A172 (cell line): ENCODE results near the gene NR1I3. TPM values are rescaled to one million over a fixed set of nuclear protein-coding genes. Genes with fewer than 3 reads are reported as not detected.
A peak's percentile ranks its signal among the peaks of the same experiment; 100 is the strongest.

Source experiments
- DNase-seq: peaks from one replicate; pipeline ENCODE4 v3.0.0-alpha.2; 2015; ENCODE audit warnings: low spot score
- total RNA-seq: library from RNA; depleted of rRNA; stranded (reverse); fragments of >200 nt; shearing (Covaris generic); gene quantifications from 2 replicates; pipeline ENCODE4 v1.2.3, GENCODE V29; 2014

The NR1I3 gene
- total RNA-seq, 1 experiment from 2014 or later: 0.50 TPM

DNA sequence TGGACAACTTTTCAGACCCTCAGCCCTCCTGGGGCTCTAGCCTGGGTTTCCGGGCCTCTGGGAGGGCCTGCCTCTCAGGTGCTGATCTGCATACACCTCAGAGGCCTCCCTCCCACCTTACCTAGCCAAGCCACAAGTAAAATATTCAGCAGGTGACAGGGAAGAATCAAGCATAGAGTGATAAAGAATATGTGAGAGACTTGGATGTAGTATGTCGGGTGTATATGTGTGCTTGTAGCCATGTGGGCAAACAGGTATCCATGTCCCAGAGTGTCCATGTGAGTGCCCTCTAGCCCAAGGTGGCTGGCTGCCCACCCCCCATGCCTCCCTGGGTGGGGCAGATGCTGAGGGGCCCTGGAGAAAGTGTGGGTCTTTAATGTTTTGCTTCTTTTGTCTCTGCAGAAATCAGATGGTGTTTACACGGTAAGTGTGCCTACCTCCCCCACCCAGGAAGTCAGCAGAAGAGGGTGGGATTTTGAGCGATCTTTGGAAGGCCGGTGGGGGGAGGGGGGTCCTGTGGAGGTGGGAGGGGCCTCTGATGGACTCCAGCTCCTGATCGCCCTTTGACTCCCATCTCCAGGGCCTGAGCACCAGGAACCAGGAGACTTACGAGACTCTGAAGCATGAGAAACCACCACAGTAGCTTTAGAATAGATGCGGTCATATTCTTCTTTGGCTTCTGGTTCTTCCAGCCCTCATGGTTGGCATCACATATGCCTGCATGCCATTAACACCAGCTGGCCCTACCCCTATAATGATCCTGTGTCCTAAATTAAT, 19.5 kb downstream of the NR1I3 start:
- no peak for DNase-seq

DNA sequence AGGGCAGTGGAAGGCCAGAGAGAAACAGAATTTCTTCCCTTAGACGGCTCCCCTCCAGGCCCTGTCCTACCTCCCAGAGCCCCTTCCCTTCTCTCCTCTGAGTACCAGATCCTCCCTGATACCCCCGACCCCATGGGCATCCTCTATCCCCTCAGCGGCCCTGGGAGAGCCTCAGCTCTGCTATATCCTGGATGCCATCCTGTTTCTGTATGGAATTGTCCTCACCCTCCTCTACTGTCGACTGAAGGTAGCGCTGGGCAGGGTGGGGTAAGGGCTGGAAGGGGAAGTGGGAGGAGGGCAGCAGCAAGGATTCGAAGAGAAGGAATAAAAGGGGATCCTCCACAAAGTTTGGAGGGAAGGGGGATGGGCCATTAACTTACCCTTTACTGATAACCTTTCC, 20.2 kb downstream of the NR1I3 start:
- no peak for DNase-seq

- peak; percentile 73 for DNase-seq
These were observed 20.9 kb downstream of the NR1I3 start for GRCh38 chr1:161216945-161217712.

GRCh38 chr1:161215076-161215475, 22.9 kb downstream of the NR1I3 start, which contains the start of gene FCER1G:
TSS of gene FCER1G (plus strand) at chr1:161215295. CDS start at chr1:161215322, 27 bp downstream.
- no peak for DNase-seq

GRCh38 chr1:161214369-161214768, 23.6 kb downstream of the NR1I3 start:
- DNase-seq: no peak

DNA sequence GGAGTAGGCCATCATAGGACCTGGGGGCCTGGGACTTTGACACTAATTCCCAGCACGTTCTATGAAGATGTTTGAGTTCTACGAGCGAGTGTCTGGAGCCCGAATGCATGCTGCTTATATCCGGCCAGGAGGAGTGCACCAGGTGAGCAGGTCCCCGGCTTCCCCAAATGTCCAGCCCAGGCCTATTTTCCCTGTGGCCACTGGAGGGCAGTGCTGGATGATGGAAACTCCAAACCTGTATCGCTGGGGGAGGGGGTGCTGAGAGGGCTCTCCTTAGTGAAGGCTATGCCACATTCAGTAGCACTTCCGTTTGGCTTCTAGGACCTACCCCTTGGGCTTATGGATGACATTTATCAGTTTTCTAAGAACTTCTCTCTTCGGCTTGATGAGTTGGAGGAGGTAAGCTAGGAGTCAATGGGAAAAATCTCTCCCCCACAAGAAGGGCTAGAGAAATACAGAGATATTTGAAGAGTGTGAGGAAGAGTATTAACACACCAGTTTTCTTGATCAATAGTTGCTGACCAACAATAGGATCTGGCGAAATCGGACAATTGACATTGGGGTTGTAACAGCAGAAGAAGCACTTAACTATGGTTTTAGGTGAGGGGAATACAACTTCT, 28.1 kb downstream of the NR1I3 start:
- DNase-seq: peak; percentile 83

GRCh38 chr1:161207173-161207572, 30.8 kb downstream of the NR1I3 start:
- DNase-seq: no peak

GRCh38 chr1:161206411-161207140, 31.4 kb downstream of the NR1I3 start:
- no peak for DNase-seq

- peak; percentile 99 for DNase-seq
These were observed 35.9 kb downstream of the NR1I3 start, which contains the start of gene NDUFS2 for GRCh38 chr1:161201836-161202712. TSS of gene NDUFS2 (plus strand) at chr1:161202367. CDS start at chr1:161202386, 19 bp downstream.

GRCh38 chr1:161200992-161201835, 36.8 kb downstream of the NR1I3 start:
- no peak for DNase-seq

DNA sequence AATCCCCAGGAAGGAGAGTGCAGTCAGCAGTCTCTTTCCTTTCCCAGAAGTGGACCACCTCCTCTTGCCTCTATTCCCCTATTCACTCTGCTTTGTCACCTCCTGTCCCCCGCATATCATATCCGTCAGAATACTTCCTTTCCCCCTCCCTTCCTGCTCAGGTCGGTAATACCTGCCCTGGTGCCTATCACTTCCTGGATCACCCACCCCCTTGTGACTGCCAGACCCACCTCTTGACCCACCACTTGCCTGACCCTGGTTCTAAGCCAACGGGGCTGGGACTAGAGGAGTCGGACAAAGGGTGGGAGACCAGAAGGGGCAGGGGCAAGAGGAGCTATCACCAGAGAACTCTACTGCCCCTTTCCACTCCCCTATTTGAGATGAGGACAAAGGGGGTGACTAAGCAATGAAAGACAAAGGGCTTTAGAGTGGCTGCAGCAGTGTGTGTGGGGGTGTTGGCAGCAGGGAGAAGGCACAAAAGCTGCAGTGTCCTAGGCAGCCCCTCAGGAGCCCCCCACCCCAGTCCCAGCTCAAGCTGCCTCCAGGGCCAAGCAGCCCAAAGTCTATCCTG, 37.5 kb downstream of the NR1I3 start:
- DNase-seq: no peak

DNA sequence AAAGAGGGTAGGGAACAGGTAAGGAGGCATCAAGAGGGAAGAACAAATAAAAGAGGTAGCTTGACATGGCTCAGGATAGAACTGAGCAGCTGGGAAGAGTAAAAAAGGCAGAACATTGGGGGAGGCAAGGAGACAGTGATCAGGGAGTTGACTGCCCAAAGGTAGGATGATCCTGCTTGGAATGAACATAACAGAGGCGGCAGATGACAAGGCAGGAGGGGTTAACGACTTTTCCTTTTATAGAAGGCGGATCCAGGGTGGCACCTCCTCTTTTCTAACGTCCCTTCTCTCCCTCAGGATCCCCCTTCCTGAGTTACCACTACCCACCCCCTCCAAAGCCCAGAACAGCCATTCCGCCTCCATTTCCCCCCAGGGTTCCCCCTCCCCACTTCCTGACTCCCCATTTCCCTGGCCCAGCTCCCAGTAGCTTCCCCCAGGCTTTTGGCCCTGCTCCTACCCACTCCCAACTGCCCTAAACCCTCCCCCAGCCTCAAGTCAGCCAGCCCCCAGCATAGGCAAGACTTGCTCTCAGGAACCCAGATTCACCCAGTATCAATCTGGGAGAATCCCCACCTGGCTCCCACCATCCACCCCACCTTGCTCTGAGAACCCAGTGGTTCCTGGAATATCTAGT, 38.4 kb downstream of the NR1I3 start:
- no peak for DNase-seq

DNA sequence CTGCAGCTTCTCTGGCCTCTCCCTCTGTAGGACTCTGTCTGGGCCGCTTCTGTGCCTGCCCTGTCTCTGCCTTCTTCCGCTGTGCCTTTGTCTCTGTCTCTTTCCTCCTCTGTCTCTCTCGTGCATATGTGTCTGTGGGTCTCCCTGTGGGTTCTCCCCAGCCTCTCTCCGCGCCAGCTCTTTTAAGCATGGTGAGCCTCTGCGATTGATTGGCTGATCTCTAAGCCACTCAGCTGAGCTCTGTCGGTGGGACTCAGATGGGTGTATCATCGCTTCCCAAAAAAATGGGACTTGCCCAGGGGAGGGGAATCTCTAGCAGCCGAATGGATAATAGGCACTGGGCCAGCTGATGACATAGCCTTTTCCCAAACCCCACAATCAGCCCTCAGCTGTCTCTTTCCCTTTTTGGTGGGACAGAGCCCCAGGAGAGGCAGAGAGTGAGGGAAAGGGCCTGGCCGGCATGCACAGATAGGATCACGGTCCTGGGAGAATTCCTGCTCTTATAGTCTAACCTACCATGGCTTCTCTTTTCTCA, 39.0 kb downstream of the NR1I3 start, which contains the start of gene ADAMTS4:
Gene ADAMTS4, minus strand, starts transcription at position 158 of the 535 bp plus-strand sequence. CDS start 427 bp downstream, outside the sequence.
- DNase-seq: no peak

DNA sequence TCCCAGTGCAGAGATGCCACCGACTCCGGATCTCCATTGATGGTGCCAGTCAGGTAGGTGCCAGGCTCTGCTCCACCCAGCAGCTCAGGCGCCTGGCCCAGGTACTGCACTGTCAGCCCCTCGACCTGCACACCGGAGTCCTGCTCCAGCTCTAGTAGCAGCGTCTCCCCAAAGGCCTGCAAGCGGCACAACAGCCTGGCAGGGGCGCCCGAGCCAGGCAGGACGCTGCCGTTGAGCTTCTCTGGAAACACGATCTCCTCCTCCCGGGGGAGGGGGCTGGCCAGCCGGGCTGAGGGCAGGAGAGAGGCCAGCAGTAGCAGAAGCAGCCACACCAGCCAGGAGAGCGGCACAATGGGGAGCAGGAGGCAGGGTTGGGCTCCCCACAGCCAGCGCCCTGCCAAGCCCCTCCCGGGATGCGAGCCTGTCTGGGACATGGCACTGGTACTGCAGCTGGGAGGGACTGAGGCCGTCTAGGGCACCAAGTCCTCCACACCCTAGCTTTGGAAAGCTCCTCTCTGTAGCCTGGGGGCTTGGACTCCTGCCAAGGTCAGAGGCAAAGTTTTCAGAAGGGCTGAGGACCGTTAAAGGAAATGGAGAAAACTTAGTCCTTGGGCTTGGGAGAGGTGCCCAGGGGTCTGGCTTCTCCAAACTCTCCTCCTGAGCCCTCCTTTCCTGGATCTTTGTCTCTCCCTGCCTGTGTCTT, 39.7 kb downstream of the NR1I3 start:
- DNase-seq: no peak

GRCh38 chr1:161197560-161198193, 40.3 kb downstream of the NR1I3 start:
- DNase-seq: no peak

GRCh38 chr1:161196521-161197451, 41.2 kb downstream of the NR1I3 start:
- DNase-seq: no peak
